ENCODE measurements around the gene RERE.

Gene RERE

GRCh38 chr1:8416881-8417280 is 400.6 kb downstream of the RERE start:
- no peak for DNase-seq

GRCh38 chr1:8415526-8416278 is 401.7 kb downstream of the RERE start:
- no peak for DNase-seq

- DNase-seq: no peak
Observed at GRCh38 chr1:8412183-8412831, 405.1 kb downstream of the RERE start.

- no peak for DNase-seq
Observed at GRCh38 chr1:8411803-8412182, 405.6 kb downstream of the RERE start.

- DNase-seq: no peak
Observed at GRCh38 chr1:8410791-8411190, 406.6 kb downstream of the RERE start.

- DNase-seq: no peak
Observed at GRCh38 chr1:8409606-8410005, 407.8 kb downstream of the RERE start.

- DNase-seq: no peak
Observed at GRCh38 chr1:8409106-8409505, 408.3 kb downstream of the RERE start.

GRCh38 chr1:8408151-8408839 is 409.1 kb downstream of the RERE start:
- no peak for DNase-seq

GRCh38 chr1:8407652-8408051 is 409.8 kb downstream of the RERE start:
- no peak for DNase-seq

GRCh38 chr1:8406960-8407359 is 410.5 kb downstream of the RERE start:
- DNase-seq: no peak

GRCh38 chr1:8406011-8406410 is 411.4 kb downstream of the RERE start:
- DNase-seq: no peak

GRCh38 chr1:8404460-8405370 is 412.7 kb downstream of the RERE start:
- DNase-seq: no peak

GRCh38 chr1:8402109-8402710 is 415.2 kb downstream of the RERE start:
- no peak for DNase-seq

- DNase-seq: no peak
Observed at GRCh38 chr1:8398677-8399076, 418.8 kb downstream of the RERE start.

- no peak for DNase-seq
Observed at GRCh38 chr1:8398086-8398485, 419.4 kb downstream of the RERE start.

GRCh38 chr1:8397511-8397910 is 419.9 kb downstream of the RERE start:
- DNase-seq: peak; percentile 36

GRCh38 chr1:8396786-8397406 is 420.5 kb downstream of the RERE start:
- DNase-seq: no peak

GRCh38 chr1:8396083-8396785 is 421.2 kb downstream of the RERE start:
- DNase-seq: no peak

- DNase-seq: peak; percentile 26
Observed at GRCh38 chr1:8395433-8395866, 422.0 kb downstream of the RERE start.

- no peak for DNase-seq
Observed at GRCh38 chr1:8394456-8395321, 422.8 kb downstream of the RERE start.
